OCI-LY1 (cell line): ENCODE data around the gene DDA1.

Source experiments
- H2AFZ ChIP-seq: fragments of 200-600 bp; sonication (generic), shearing (Covaris generic); 2 replicates; pipeline ENCODE4 v1.6.0; 2014; ENCODE audit warnings: antibody characterized with exemption, mild to moderate bottlenecking, low read length
- H3F3A ChIP-seq: fragments of 200-600 bp; sonication (generic), shearing (Covaris generic); 2 replicates; pipeline ENCODE4 v1.6.0; 2014; ENCODE audit warnings: mild to moderate bottlenecking, antibody characterized with exemption, low read length, moderate library complexity; ENCODE audit not compliant: insufficient read depth
- H3K27ac ChIP-seq: fragments of 200-600 bp; sonication (generic); 2 replicates; pipeline ENCODE4 v1.5.1; 2014; ENCODE audit warnings: low read length, mixed run types, mild to moderate bottlenecking, low read depth; ENCODE audit not compliant: poor library complexity, severe bottlenecking
- H3K27me3 ChIP-seq: fragments of 200-600 bp; sonication (generic); 2 replicates; pipeline ENCODE4 v1.6.0; 2014; ENCODE audit warnings: antibody characterized with exemption, mild to moderate bottlenecking, low read length, moderate library complexity; ENCODE audit not compliant: insufficient read depth
- H3K36me3 ChIP-seq: fragments of 200-600 bp; sonication (generic); 2 replicates; pipeline ENCODE4 v1.6.1; 2014; ENCODE audit warnings: mild to moderate bottlenecking, antibody characterized with exemption, low read length, moderate library complexity, mixed read lengths; ENCODE audit not compliant: insufficient read depth
- H3K4me1 ChIP-seq: fragments of 200-600 bp; sonication (generic); 2 replicates; pipeline ENCODE4 v1.5.1; 2014; ENCODE audit warnings: mild to moderate bottlenecking, low read length, moderate library complexity; ENCODE audit not compliant: insufficient read depth, severe bottlenecking
- H3K4me2 ChIP-seq: fragments of 200-600 bp; sonication (generic), shearing (Covaris generic); 2 replicates; pipeline ENCODE4 v1.6.1; 2014; ENCODE audit warnings: low read length
- H3K4me3 ChIP-seq: fragments of 200-600 bp; sonication (generic); 2 replicates; pipeline ENCODE4 v1.5.1; 2014; ENCODE audit warnings: low read length, low read depth, mild to moderate bottlenecking, mixed read lengths; ENCODE audit not compliant: poor library complexity, severe bottlenecking
- H3K79me2 ChIP-seq: fragments of 200-600 bp; shearing (Covaris generic); 2 replicates; pipeline ENCODE4 v1.6.1; 2016; ENCODE audit warnings: mixed run types, low read length, mixed read lengths; ENCODE audit not compliant: insufficient read depth
- H3K9ac ChIP-seq: fragments of 200-600 bp; sonication (generic), shearing (Covaris generic); 2 replicates; pipeline ENCODE4 v1.6.1; 2014; ENCODE audit warnings: mild to moderate bottlenecking, low read length, mixed read lengths
- H3K9me2 ChIP-seq: fragments of 200-600 bp; sonication (generic), shearing (Covaris generic); 2 replicates; pipeline ENCODE4 v1.6.1; 2014; ENCODE audit warnings: low read depth, mild to moderate bottlenecking, low read length, mixed read lengths
- H3K9me3 ChIP-seq: fragments of 200-600 bp; shearing (Covaris generic); 2 replicates; pipeline ENCODE4 v1.6.1; 2014; ENCODE audit warnings: low read length, mixed read lengths
- H4K20me1 ChIP-seq: fragments of 200-600 bp; sonication (generic), shearing (Covaris generic); 2 replicates; pipeline ENCODE4 v1.6.0; 2016; ENCODE audit warnings: mild to moderate bottlenecking, low read length; ENCODE audit not compliant: insufficient read depth
- CTCF ChIP-seq: fragments of 200-600 bp; sonication (generic), shearing (Covaris generic); IDR thresholded peaks from 2 replicates; pipeline ENCODE4 v1.5.1; 2017; ENCODE audit warnings: mild to moderate bottlenecking, antibody characterized with exemption, low read length, moderate library complexity, mixed read lengths
- EZH2 ChIP-seq: fragments of 200-600 bp; sonication (generic), shearing (Covaris generic); IDR thresholded peaks from 2 replicates; pipeline ENCODE4 v1.8.0; 2017; ENCODE audit warnings: borderline replicate concordance, mixed run types, mild to moderate bottlenecking, antibody characterized with exemption, low read length, moderate library complexity, mixed read lengths

DDA1 gene

GRCh38 chr19:17319473-17320238 is 10.3 kb downstream of the DDA1 start:
- Histone ChIP-seq H3K9ac (no peak overlapping the region), H3K4me2 (no peak overlapping the region), H3K27me3 (no peaks in the 10 kb centered on the region), H3F3A (peaks cover 3% of the 10 kb centered on the region; the same call in 1 of the 2 replicates), H4K20me1 (no peaks in the 10 kb centered on the region), H3K9me3 (no peaks in the 10 kb centered on the region), H3K79me2 (no peaks in the 10 kb centered on the region), H2AFZ (no peak overlapping the region), H3K4me1 (no peaks in the 10 kb centered on the region), H3K4me3 (no peak overlapping the region), H3K36me3 (peaks cover 54% of the 10 kb centered on the region), H3K27ac (no peak overlapping the region), H3K9me2 (no peaks in the 10 kb centered on the region)
- TF ChIP-seq EZH2, result no peak
- TF ChIP-seq CTCF, result no peak

GRCh38 chr19:17320435-17320834 is 11.1 kb downstream of the DDA1 start:
- no peaks in the 10 kb centered on the region for H3K9me2 ChIP-seq
- H3K4me3 ChIP-seq, result no peak overlapping the region
- H2AFZ ChIP-seq, result no peak overlapping the region
- H3F3A ChIP-seq, result peaks cover 3% of the 10 kb centered on the region; the same call in 1 of the 2 replicates
- TF ChIP-seq EZH2 (no peak), CTCF (no peak)
- H3K4me2 ChIP-seq, result no peak overlapping the region
- H3K9ac ChIP-seq, result no peak overlapping the region
- peaks cover 49% of the 10 kb centered on the region for H3K36me3 ChIP-seq
- no peaks in the 10 kb centered on the region for H3K27me3 ChIP-seq
- H3K9me3 ChIP-seq, result no peaks in the 10 kb centered on the region
- no peaks in the 10 kb centered on the region for H3K4me1 ChIP-seq
- H4K20me1 ChIP-seq, result no peaks in the 10 kb centered on the region
- H3K79me2 ChIP-seq, result no peaks in the 10 kb centered on the region
- no peak overlapping the region for H3K27ac ChIP-seq

GRCh38 chr19:17321655-17322489 is 12.5 kb downstream of the DDA1 start:
- Histone ChIP-seq H3K9me2 (no peaks in the 10 kb centered on the region), H2AFZ (no peak overlapping the region), H3K4me1 (no peaks in the 10 kb centered on the region), H3K36me3 (peaks cover 41% of the 10 kb centered on the region), H3K27me3 (no peaks in the 10 kb centered on the region), H3K27ac (no peak overlapping the region), H4K20me1 (no peaks in the 10 kb centered on the region), H3K4me2 (no peak overlapping the region), H3K79me2 (no peaks in the 10 kb centered on the region), H3F3A (peaks cover 3% of the 10 kb centered on the region; the same call in 1 of the 2 replicates), H3K9ac (no peak overlapping the region), H3K9me3 (no peaks in the 10 kb centered on the region), H3K4me3 (no peak overlapping the region)
- TF ChIP-seq CTCF, result no peak
- TF ChIP-seq EZH2, result no peak
